H1 (cell line): ENCODE data around the gene TOGARAM1. TPM values are rescaled to one million over a fixed set of nuclear protein-coding genes. Genes with fewer than 3 reads are reported as not detected.

Source experiments
- CTCF ChIA-PET: fragments of 300-600 bp; sonication (Branson Sonifier 250); formaldehyde crosslinking; loops from one replicate; lab custom pipeline; 2021; ENCODE audit not compliant: partially characterized antibody; lab: Charles Lee
- POLR2A ChIA-PET: fragments of 300-600 bp; sonication (Branson Sonifier 250); formaldehyde crosslinking; loops from one replicate; lab custom pipeline; 2021; ENCODE audit warnings: inconsistent platforms; ENCODE audit not compliant: partially characterized antibody; lab: Charles Lee
- DNase-seq, 2 experiments: peaks; one replicate each; pipeline versions ENCODE4 v3.0.0 to v3.0.0-alpha.2; 2010 to 2022; ENCODE audit warnings: low spot score in 2 of 2, low read depth in 1 of 2, mixed read lengths in 1 of 2
- FAIRE-seq: peaks from 2 replicates; lab custom pipeline; 2011; peaks lifted over from hg19 to GRCh38; lab: Jason Lieb, UNC
- H2AFZ ChIP-seq: 2 replicates; pipeline ENCODE4 v1.8.1; 2012; ENCODE audit warnings: low read length, inconsistent platforms
- H2AK5ac ChIP-seq: 2 replicates; pipeline ENCODE4 v1.6.1; 2013; ENCODE audit warnings: low read depth, low read length
- H2BK120ac ChIP-seq: replicated peaks from 2 replicates; pipeline ENCODE3; 2013; ENCODE audit warnings: low read depth, low read length, inconsistent platforms
- H2BK12ac ChIP-seq: 2 replicates; pipeline ENCODE4 v1.6.1; 2013; ENCODE audit warnings: low read depth, low read length
- H2BK15ac ChIP-seq: 2 replicates; pipeline ENCODE4 v1.6.1; 2013; ENCODE audit warnings: low read length
- H2BK20ac ChIP-seq: 2 replicates; pipeline ENCODE4 v1.6.1; 2013; ENCODE audit warnings: low read length
- H2BK5ac ChIP-seq: 2 replicates; pipeline ENCODE4 v1.6.1; 2013; ENCODE audit warnings: low read depth, low read length
- H3K14ac ChIP-seq: 2 replicates; pipeline ENCODE4 v1.6.1; 2013; ENCODE audit warnings: inconsistent platforms; ENCODE audit not compliant: insufficient read length
- H3K18ac ChIP-seq: 2 replicates; pipeline ENCODE4 v1.6.1; 2013; ENCODE audit warnings: low read length; ENCODE audit errors: extremely low read depth
- H3K23ac ChIP-seq: 2 replicates; pipeline ENCODE4 v1.6.1; 2013; ENCODE audit warnings: inconsistent platforms; ENCODE audit not compliant: insufficient read length
- H3K23me2 ChIP-seq: 2 replicates; pipeline ENCODE4 v1.6.1; 2013; ENCODE audit warnings: low read depth, low read length
- H3K27ac ChIP-seq: 2 replicates; pipeline ENCODE4 v1.6.1; 2011; ENCODE audit warnings: low read depth, low read length, inconsistent platforms
- H3K27me3 ChIP-seq, 4 experiments: replicated peaks in 1 of 4; 1 replicate in 1 of 4; 2 replicates in 3 of 4; pipeline versions ENCODE4 v1.6.1 to v1.8.1; 2011 to 2013; ENCODE audit warnings: low read length in 3 of 4, mild to moderate bottlenecking in 3 of 4, inconsistent platforms in 2 of 4, mixed read lengths in 2 of 4, moderate library complexity in 1 of 4; ENCODE audit not compliant: control insufficient read depth in 3 of 4, insufficient read depth in 3 of 4; ENCODE audit errors: extremely low read depth in 1 of 4
- H3K36me3 ChIP-seq, 4 experiments: 2 replicates each; pipeline versions ENCODE4 v1.6.1 to v1.8.1; 2011 to 2013; ENCODE audit warnings: mild to moderate bottlenecking in 4 of 4, low read length in 3 of 4, moderate library complexity in 2 of 4, control low read depth in 1 of 4, inconsistent platforms in 1 of 4; ENCODE audit not compliant: insufficient read depth in 4 of 4, control insufficient read depth in 2 of 4
- H3K4ac ChIP-seq: replicated peaks from 2 replicates; pipeline ENCODE3; 2013; ENCODE audit warnings: low read length, low read depth, mixed read lengths, inconsistent platforms; ENCODE audit not compliant: insufficient read length
- H3K4me1 ChIP-seq, 4 experiments: replicated peaks in 1 of 4; 1 replicate in 1 of 4; 2 replicates in 3 of 4; pipeline versions ENCODE4 v1.6.1 to v1.8.1; 2011 to 2013; ENCODE audit warnings: low read length in 3 of 4, inconsistent platforms in 2 of 4, mixed read lengths in 1 of 4; ENCODE audit not compliant: insufficient read depth in 4 of 4, control insufficient read depth in 3 of 4
- H3K4me2 ChIP-seq, 2 experiments: 2 replicates each; pipeline versions ENCODE4 v1.6.1 to v1.8.1; 2011 to 2013; ENCODE audit warnings: low read depth in 2 of 2, low read length in 2 of 2, control low read depth in 1 of 2, inconsistent platforms in 1 of 2, mild to moderate bottlenecking in 1 of 2; ENCODE audit not compliant: insufficient read depth in 1 of 2
- H3K4me3 ChIP-seq, 4 experiments: fragments of 200-600, 300-600 bp in 1 of 4; sonication (generic), shearing (Covaris generic), sonication (Bioruptor Twin) in 1 of 4; 2 replicates each; pipeline versions ENCODE4 v1.5.1 to v1.8.1; 2011 to 2016; ENCODE audit warnings: low read length in 4 of 4, low read depth in 3 of 4, control low read depth in 2 of 4, inconsistent platforms in 2 of 4, mild to moderate bottlenecking in 2 of 4, mixed read lengths in 1 of 4, moderate library complexity in 1 of 4; ENCODE audit not compliant: insufficient read depth in 2 of 4; ENCODE audit errors: extremely low read depth in 1 of 4
- H3K56ac ChIP-seq: replicated peaks from 2 replicates; pipeline ENCODE3; 2013; ENCODE audit warnings: low read depth, mild to moderate bottlenecking, mixed read lengths, low read length, inconsistent platforms; ENCODE audit not compliant: insufficient read length
- H3K79me1 ChIP-seq: 2 replicates; pipeline ENCODE4 v1.6.1; 2013; ENCODE audit warnings: low read depth, low read length, control low read depth
- H3K79me2 ChIP-seq, 2 experiments: 2 replicates each; pipeline versions ENCODE4 v1.6.1 to v1.8.1; 2012 to 2013; ENCODE audit warnings: low read length in 2 of 2, mild to moderate bottlenecking in 2 of 2, inconsistent platforms in 1 of 2; ENCODE audit not compliant: insufficient read depth in 2 of 2, control insufficient read depth in 1 of 2
- H3K9ac ChIP-seq, 4 experiments: replicated peaks in 1 of 4; 1 replicate in 1 of 4; 2 replicates in 3 of 4; pipeline versions ENCODE4 v1.6.1 to v1.8.1; 2011 to 2013; ENCODE audit warnings: low read depth in 3 of 4, low read length in 3 of 4, control low read depth in 2 of 4, mild to moderate bottlenecking in 2 of 4, moderate library complexity in 2 of 4, inconsistent platforms in 1 of 4; ENCODE audit errors: extremely low read depth in 1 of 4
- H3K9me3 ChIP-seq, 2 experiments: 2 replicates each; pipeline versions ENCODE4 v1.6.1 to v1.8.1; 2012 to 2013; ENCODE audit warnings: mild to moderate bottlenecking in 2 of 2, moderate library complexity in 2 of 2, control low read depth in 1 of 2, inconsistent platforms in 1 of 2, low read depth in 1 of 2, low read length in 1 of 2, mixed read lengths in 1 of 2; ENCODE audit not compliant: insufficient read depth in 2 of 2
- H4K20me1 ChIP-seq, 2 experiments: replicated peaks in 1 of 2; 2 replicates each; pipeline versions ENCODE3 to v1.8.1; 2011 to 2013; ENCODE audit warnings: inconsistent platforms in 2 of 2, low read length in 2 of 2, mild to moderate bottlenecking in 1 of 2; ENCODE audit not compliant: insufficient read depth in 2 of 2, control insufficient read depth in 1 of 2
- H4K5ac ChIP-seq: 2 replicates; pipeline ENCODE4 v1.6.1; 2013; ENCODE audit warnings: low read length, low read depth, mixed read lengths, inconsistent platforms; ENCODE audit not compliant: insufficient read length
- H4K8ac ChIP-seq: 2 replicates; pipeline ENCODE4 v1.8.0; 2013; ENCODE audit warnings: mild to moderate bottlenecking, moderate library complexity, low read length, inconsistent platforms; ENCODE audit not compliant: insufficient read depth; ENCODE audit errors: extremely low read depth
- H4K91ac ChIP-seq: replicated peaks from 2 replicates; pipeline ENCODE3; 2013; ENCODE audit warnings: low read length, mixed read lengths, inconsistent platforms; ENCODE audit not compliant: insufficient read length
- CBX8 ChIP-seq: fragments of 300-800, 300-1000 bp; sonication (generic); IDR thresholded peaks from 2 replicates; pipeline ENCODE4 v1.7.1; 2016; ENCODE audit warnings: low read depth, low read length, borderline replicate concordance
- KDM5A ChIP-seq: fragments of 200-600 bp; IDR thresholded peaks from 2 replicates; pipeline ENCODE4 v1.7.1; 2012; ENCODE audit warnings: mild to moderate bottlenecking, low read length, inconsistent platforms, mixed read lengths
- PHF8 ChIP-seq: fragments of 200-600 bp; sonication (generic); conservative IDR thresholded peaks from 2 replicates; pipeline ENCODE4 v1.7.1; 2012; ENCODE audit warnings: low read depth, mild to moderate bottlenecking, inconsistent platforms, low read length, moderate library complexity
- POLR2A ChIP-seq, 2 experiments: IDR thresholded peaks; 1 replicate in 1 of 2; 2 replicates in 1 of 2; pipeline ENCODE4 v1.6.1; 2011; ENCODE audit warnings: low read depth in 2 of 2, low read length in 2 of 2, mild to moderate bottlenecking in 2 of 2; ENCODE audit errors: control extremely low read depth in 1 of 2
- TAF1 ChIP-seq: IDR thresholded peaks from 2 replicates; pipeline ENCODE4 v1.6.1; 2011; ENCODE audit warnings: mild to moderate bottlenecking, low read depth, low read length
- TBP ChIP-seq: IDR thresholded peaks from 2 replicates; pipeline ENCODE4 v1.6.1; 2011; ENCODE audit warnings: low read depth, low read length, improper control_type of control experiment
- USF2 ChIP-seq: IDR thresholded peaks from 2 replicates; pipeline ENCODE4 v1.6.1; 2011; ENCODE audit warnings: low read length, improper control_type of control experiment
- polyA plus RNA-seq, 7 experiments: library from polyadenylated mRNA; depleted of rRNA in 3 of 7; stranded (reverse) in 5 of 7; unstranded in 2 of 7; fragments of >200 nt in 5 of 7; fragments of 200-250 nt in 2 of 7; gene quantifications; 1 replicate in 5 of 7; 2 replicates in 1 of 7; 4 replicates in 1 of 7; pipeline versions ENCODE4 v1.2.1 to v1.2.3, GENCODE V29; 2011 to 2013; ENCODE audit warnings: missing spikeins in 2 of 7, mixed read lengths in 2 of 7
- total RNA-seq: library from RNA; stranded (reverse); fragmentation: NEBNext Ultra II Directional; extraction: Animal tissue kit (Norgen Biotek cat#: 25700); gene quantifications from 2 replicates; pipeline ENCODE4 v1.2.1, GENCODE V29; 2021

The TOGARAM1 gene
- total and polyA plus RNA-seq, 2 of the 8 experiments (the other 6 are each of a cell fraction or from before 2014, with no cell fraction given) = 2.5 to 6.8 TPM

DNA sequence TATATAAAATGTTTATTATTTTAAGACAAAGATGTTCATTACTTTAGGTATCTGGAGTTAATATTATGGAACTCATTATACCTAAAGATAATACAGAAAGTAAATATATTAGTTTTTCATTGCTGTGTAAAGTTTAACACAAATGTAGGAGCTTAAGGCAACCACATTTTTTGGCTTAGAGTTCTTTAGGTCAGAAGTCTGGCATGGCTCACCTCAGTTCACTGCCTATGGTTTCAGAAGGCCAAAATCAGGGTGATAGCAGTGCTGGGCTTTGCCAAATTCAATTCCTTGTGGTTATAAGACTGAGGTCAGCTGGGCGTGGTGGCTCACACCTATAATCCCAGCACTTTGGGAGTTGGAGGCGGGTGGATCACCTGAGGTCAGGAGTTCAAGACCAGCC lies 86.4 kb downstream of the TOGARAM1 start (continued):
- no peak for TF ChIP-seq KDM5A

- no peaks in the 10 kb centered on the region for H3K79me2 ChIP-seq
- H3K9me3 ChIP-seq = no peaks in the 10 kb centered on the region
- H4K5ac ChIP-seq = no peak overlapping the region
- H3K79me1 ChIP-seq = no peaks in the 10 kb centered on the region
- no peaks in the 10 kb centered on the region for H3K4me1 ChIP-seq
- H4K8ac ChIP-seq = no peak overlapping the region
- H3K23ac ChIP-seq = no peak overlapping the region
- no peak overlapping the region for H2BK5ac ChIP-seq
- no peak overlapping the region for H3K4ac ChIP-seq
- no peak for DNase-seq
- no peak for TF ChIP-seq TBP
- TF ChIP-seq CBX8 = no peak
- TF ChIP-seq USF2 = no peak
- no peak for TF ChIP-seq POLR2A (IDR thresholded peaks at IDR 0.05; ENCODE audit: control extremely low read depth in 1 of 2, low read depth in 2 of 2, low read length in 2 of 2)
- no peak for TF ChIP-seq TAF1
- no peak for TF ChIP-seq PHF8
- TF ChIP-seq, all 59 proteins: peak for 0
- Histone ChIP-seq H4K20me1 (no peaks in the 10 kb centered on the region), H3K27ac (no peak overlapping the region), H3K9ac (no peak overlapping the region), H3K18ac (no peak overlapping the region), H3K27me3 (no peaks in the 10 kb centered on the region), H3K36me3 (peaks cover 0 to 12% (median 0%) of the 10 kb centered on the region in 4 experiments; a peak in 3 of 8 replicates), H2AK5ac (no peak overlapping the region), H3K23me2 (no peaks in the 10 kb centered on the region), H2BK120ac (no peak overlapping the region), H2AFZ (no peak overlapping the region), H2BK15ac (no peak overlapping the region), H4K91ac (no peak overlapping the region), H3K56ac (no peak overlapping the region), H3K14ac (no peak overlapping the region), H3K4me3 (no peak overlapping the region), H2BK20ac (no peak overlapping the region), H3K4me2 (no peak overlapping the region), H2BK12ac (no peak overlapping the region)
- CTCF ChIA-PET = no interaction called here
- POLR2A ChIA-PET = no interaction called here
- FAIRE-seq = no peak
Measured at GRCh38 chr14:45051180-45051579, 89.2 kb downstream of the TOGARAM1 start.
